Uterus (tissue), 4 donors: Measurements from ENCODE around the gene ADRM1. TPM values are rescaled to one million over a fixed set of nuclear protein-coding genes. Genes with fewer than 3 reads are reported as not detected.

ENCODE experiments used
- DNase-seq, 2 donors: peaks; one replicate each; pipeline ENCODE4 v3.0.0-alpha.2; 2019 to 2020
- H3K27ac ChIP-seq, 2 donors: fragments of 200-600 bp; sonication (generic); 1 replicate in 1 of 2; 2 replicates in 1 of 2; pipeline ENCODE4 v1.5.1; 2016 to 2018
- H3K27me3 ChIP-seq, 2 donors: fragments of 200-600 bp; sonication (generic); one replicate each; pipeline ENCODE4 v1.5.1; 2018 to 2019; ENCODE audit warnings: control low read depth in 1 of 2
- H3K36me3 ChIP-seq, 2 donors: fragments of 200-600 bp; sonication (generic); one replicate each; pipeline ENCODE4 v1.5.1; 2019; ENCODE audit warnings: control low read depth in 1 of 2
- H3K4me1 ChIP-seq, 2 donors: fragments of 200-600 bp; sonication (generic); one replicate each; pipeline ENCODE4 v1.5.1; 2018 to 2019; ENCODE audit warnings: control low read depth in 1 of 2
- H3K4me3 ChIP-seq, 2 donors: fragments of 200-600 bp; sonication (generic); 1 replicate in 1 of 2; 2 replicates in 1 of 2; pipeline ENCODE4 v1.5.1; 2018 to 2019; ENCODE audit warnings: mild to moderate bottlenecking in 1 of 2
- H3K9me3 ChIP-seq, 2 donors: fragments of 200-600 bp; sonication (generic); one replicate each; pipeline ENCODE4 v1.5.1; 2019; ENCODE audit warnings: control low read depth in 1 of 2
- POLR2A ChIP-seq, 2 donors: fragments of 450-650 bp; IDR thresholded peaks; one replicate each; pipeline ENCODE4 v1.6.1; 2016; ENCODE audit warnings: antibody characterized with exemption in 2 of 2, mild to moderate bottlenecking in 1 of 2, moderate library complexity in 1 of 2
- intact Hi-C: fragments of 100-400 bp; cut with DNase I; formaldehyde crosslinking; loops from one replicate; pipeline ENCODE4 v1.15.1; 2023; ENCODE audit warnings: low total_unique reads
- total RNA-seq, 4 donors: library from RNA; depleted of rRNA in 3 of 4; stranded (reverse); fragments of >200 nt in 3 of 4; gene quantifications; one replicate each; pipeline versions ENCODE4 v1.1.0 to v1.2.4, GENCODE V29; 2014 to 2023
- TF ChIP-seq, protein P1 (sequence below), 4 experiments: fragments of 200-600 bp in 2 of 4; fragments of 450-650 bp in 2 of 4; sonication (generic) in 2 of 4; IDR thresholded peaks; one replicate each; pipeline ENCODE4 v1.5.1; 2016 to 2019; ENCODE audit warnings: antibody characterized with exemption in 4 of 4, mild to moderate bottlenecking in 2 of 4, moderate library complexity in 1 of 4
- donor health status: DM: yes; HTN: yes; CAD: no.

The ADRM1 gene
- total RNA-seq, 4 donors from 2014 or later, result 42.9 to 82.7 (median 60.9) TPM

DNA sequence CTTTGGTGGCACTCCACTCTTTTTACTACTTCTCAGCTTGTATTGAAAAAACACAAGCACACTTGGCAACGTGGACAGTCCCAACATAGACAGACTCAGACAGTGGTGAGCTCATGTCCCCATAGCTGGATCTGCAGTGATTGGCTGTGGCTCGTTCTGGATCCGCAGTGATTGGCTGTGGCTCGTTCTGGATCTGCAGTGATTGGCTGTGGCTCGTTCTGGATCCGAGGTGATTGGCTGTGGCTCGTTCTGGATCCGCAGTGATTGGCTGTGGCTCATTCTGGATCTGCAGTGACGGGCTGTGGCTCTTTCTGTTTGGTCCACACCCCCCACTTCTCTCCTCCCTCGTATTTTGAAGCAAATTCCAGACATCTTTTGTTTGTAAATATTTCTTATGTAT is 36.5 kb upstream of the ADRM1 start:
- Histone ChIP-seq H3K27me3 (no peaks in the 10 kb centered on the region), H3K4me3 (no peak overlapping the region), H3K4me1 (no peaks in the 10 kb centered on the region), H3K27ac (no peak overlapping the region), H3K36me3 (no peaks in the 10 kb centered on the region), H3K9me3 (no peaks in the 10 kb centered on the region)
- intact Hi-C loops, result no loop called here
- no peak for TF ChIP-seq POLR2A (IDR thresholded peaks at IDR 0.05)
- DNase-seq, result no peak

DNA sequence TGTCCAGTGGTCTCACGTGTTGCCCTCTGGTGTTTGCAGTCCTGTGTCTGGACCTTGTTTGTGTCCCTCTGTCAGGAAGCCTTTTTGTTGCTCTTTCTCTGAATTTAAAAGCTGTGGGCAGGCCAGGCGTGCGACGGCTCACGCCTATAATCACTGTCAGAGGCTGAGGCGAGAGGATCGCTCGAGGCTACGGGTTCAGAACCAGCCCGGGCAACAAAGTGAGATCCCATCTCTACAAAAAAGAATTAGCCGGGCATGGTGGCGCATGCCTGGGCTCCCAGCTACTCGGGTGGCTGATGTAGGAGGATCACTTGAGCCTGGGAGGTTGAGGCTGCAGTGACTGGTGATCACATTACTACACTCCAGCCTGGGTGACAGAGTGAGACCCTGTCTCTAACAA is 35.9 kb upstream of the ADRM1 start:
- no peak overlapping the region for H3K4me3 ChIP-seq
- H3K27ac ChIP-seq, result no peak overlapping the region
- TF ChIP-seq, protein P1, sequence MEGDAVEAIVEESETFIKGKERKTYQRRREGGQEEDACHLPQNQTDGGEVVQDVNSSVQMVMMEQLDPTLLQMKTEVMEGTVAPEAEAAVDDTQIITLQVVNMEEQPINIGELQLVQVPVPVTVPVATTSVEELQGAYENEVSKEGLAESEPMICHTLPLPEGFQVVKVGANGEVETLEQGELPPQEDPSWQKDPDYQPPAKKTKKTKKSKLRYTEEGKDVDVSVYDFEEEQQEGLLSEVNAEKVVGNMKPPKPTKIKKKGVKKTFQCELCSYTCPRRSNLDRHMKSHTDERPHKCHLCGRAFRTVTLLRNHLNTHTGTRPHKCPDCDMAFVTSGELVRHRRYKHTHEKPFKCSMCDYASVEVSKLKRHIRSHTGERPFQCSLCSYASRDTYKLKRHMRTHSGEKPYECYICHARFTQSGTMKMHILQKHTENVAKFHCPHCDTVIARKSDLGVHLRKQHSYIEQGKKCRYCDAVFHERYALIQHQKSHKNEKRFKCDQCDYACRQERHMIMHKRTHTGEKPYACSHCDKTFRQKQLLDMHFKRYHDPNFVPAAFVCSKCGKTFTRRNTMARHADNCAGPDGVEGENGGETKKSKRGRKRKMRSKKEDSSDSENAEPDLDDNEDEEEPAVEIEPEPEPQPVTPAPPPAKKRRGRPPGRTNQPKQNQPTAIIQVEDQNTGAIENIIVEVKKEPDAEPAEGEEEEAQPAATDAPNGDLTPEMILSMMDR (IDR thresholded peaks at IDR 0.05), result no peak
- no peak for TF ChIP-seq POLR2A (IDR thresholded peaks at IDR 0.05)
- no peak for DNase-seq
- H3K9me3 ChIP-seq, result no peaks in the 10 kb centered on the region
- intact Hi-C loops, result no loop called here
- H3K4me1 ChIP-seq, result no peaks in the 10 kb centered on the region
- no peaks in the 10 kb centered on the region for H3K27me3 ChIP-seq
- no peaks in the 10 kb centered on the region for H3K36me3 ChIP-seq

DNA sequence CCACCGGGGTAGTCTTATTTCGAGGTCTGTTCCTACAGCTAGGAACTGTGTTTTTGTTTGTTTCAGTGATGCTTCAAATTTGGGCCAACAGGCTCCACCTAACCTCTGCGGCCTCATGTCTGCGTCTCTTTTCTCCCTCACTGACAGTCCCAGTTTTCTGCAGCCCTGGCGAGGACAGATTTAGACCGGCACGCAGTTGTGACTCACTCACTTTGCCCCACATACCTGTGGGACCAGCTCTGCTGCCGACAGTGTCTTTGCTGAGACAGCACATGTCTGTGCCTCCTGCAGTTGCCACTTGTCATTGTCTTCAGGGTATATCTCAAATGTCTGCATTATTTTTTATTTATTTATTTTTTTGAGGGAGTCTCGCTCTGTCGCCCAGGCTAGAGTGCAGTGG is 35.3 kb upstream of the ADRM1 start:
- no peaks in the 10 kb centered on the region for H3K27me3 ChIP-seq
- intact Hi-C loops, result no loop called here
- no peaks in the 10 kb centered on the region for H3K36me3 ChIP-seq
- no peak for DNase-seq
- no peaks in the 10 kb centered on the region for H3K4me1 ChIP-seq
- no peak for TF ChIP-seq POLR2A (IDR thresholded peaks at IDR 0.05)
- TF ChIP-seq, protein P1 (IDR thresholded peaks at IDR 0.05), result no peak
- no peaks in the 10 kb centered on the region for H3K9me3 ChIP-seq
- H3K4me3 ChIP-seq, result no peak overlapping the region
- no peak overlapping the region for H3K27ac ChIP-seq

DNA sequence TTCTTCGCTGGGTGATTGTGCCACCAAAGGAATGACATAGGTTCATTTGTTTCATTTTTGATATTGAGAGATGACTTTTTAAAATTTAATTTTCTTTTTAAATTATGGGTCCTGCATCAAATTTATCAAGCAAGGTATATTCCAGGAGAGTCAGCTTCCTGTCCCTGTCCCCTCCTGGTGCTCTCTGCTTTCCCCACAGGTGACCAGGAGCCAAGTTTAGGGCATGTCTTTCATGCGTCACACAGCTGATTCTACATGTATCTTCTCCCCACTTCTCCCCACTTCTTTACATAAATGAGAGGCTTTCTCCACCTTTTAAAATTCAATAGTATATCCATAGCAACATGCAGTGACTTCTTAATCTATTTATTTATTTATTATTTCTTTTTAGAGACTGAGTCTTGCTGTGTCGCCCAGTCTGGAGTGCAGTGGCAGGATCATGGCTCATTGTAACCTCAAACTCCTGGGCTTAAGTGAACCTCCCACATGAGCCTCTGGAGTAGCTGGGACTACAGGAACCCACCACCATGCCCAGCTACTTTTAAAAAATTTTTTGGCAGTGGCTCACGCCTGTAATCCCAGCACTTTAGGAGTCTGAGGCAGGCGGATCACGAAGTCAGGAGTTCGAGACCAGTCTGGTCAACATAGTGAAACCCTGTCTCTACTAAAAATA is 34.4 kb upstream of the ADRM1 start:
- TF ChIP-seq, protein P1 (IDR thresholded peaks at IDR 0.05), result no peak
- TF ChIP-seq POLR2A (IDR thresholded peaks at IDR 0.05), result no peak
- intact Hi-C loops, result no loop called here
- H3K36me3 ChIP-seq, result no peaks in the 10 kb centered on the region

DNA sequence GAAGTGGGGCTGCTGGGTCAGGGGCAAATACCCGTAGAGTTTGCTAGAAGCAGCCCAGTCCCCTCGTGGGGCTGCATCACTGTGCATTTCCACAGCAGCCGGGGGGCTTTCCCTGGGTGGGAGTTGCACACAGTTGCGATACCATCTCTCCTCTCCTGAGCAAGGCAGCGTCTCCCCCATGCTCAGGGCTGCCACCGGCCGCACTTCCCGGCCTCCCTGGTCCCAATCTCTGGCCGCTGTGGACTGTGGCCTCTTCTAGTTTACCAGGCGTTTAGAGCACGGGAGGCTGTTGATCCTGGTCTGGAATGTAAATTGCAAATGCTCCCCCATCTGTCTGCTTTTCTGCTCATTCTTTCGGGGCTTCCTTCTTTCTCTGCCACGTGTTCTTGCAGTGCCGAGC is 33.4 kb upstream of the ADRM1 start:
- Histone ChIP-seq H3K36me3 (no peaks in the 10 kb centered on the region), H3K9me3 (no peaks in the 10 kb centered on the region), H3K4me3 (no peak overlapping the region), H3K27me3 (no peaks in the 10 kb centered on the region), H3K27ac (no peak overlapping the region), H3K4me1 (no peaks in the 10 kb centered on the region)
- intact Hi-C loops, result no loop called here
- no peak for TF ChIP-seq POLR2A (IDR thresholded peaks at IDR 0.05)
- TF ChIP-seq, protein P1 (IDR thresholded peaks at IDR 0.05), result no peak
- no peak for DNase-seq

More for the DNA sequence above, 34.4 kb upstream of the ADRM1 start:
- Histone ChIP-seq H3K4me1 (no peaks in the 10 kb centered on the region), H3K27ac (no peak overlapping the region), H3K27me3 (no peaks in the 10 kb centered on the region), H3K9me3 (no peaks in the 10 kb centered on the region), H3K4me3 (no peak overlapping the region)
- DNase-seq, result no peak

DNA sequence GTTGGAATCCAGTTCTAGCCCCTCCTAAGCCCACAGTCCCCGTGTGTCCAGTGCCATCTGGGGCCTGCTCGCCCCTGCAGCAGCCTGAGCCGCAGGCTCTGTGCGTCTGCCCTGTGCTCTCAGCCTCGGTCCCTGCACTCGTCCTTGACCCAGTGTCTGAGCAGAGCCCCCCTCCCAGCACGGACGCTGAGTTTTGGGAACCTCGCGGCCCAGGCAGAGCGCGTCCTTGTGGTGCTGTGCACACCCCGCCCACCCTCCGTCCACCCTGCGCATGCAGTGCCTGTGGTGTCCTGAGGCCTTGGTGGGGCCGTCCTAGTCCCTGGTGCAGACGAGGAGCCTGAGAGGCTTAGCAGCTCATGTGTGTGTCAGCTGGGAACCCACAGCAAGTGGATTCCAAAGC is 32.9 kb upstream of the ADRM1 start:
- intact Hi-C loops, result no loop called here
- no peaks in the 10 kb centered on the region for H3K36me3 ChIP-seq
- no peak overlapping the region for H3K27ac ChIP-seq
- no peaks in the 10 kb centered on the region for H3K9me3 ChIP-seq
- H3K4me3 ChIP-seq, result no peak overlapping the region
- H3K27me3 ChIP-seq, result no peaks in the 10 kb centered on the region
- no peak for DNase-seq
- H3K4me1 ChIP-seq, result no peaks in the 10 kb centered on the region
- TF ChIP-seq POLR2A (IDR thresholded peaks at IDR 0.05), result no peak
- TF ChIP-seq, protein P1 (IDR thresholded peaks at IDR 0.05), result no peak
